Neural cell (in vitro differentiated cells): ENCODE results near the gene HOXA5. TPM values are rescaled to one million over a fixed set of nuclear protein-coding genes. Genes with fewer than 3 reads are reported as not detected.

Experiments used
- H2AFZ ChIP-seq: fragments of 200-600, 300-800 bp; sonication (generic), shearing (Covaris generic); 2 replicates; pipeline ENCODE4 v1.6.0; 2014; ENCODE audit warnings: low read depth, mild to moderate bottlenecking, antibody characterized with exemption, low read length, moderate library complexity
- H3F3A ChIP-seq: fragments of 200-600 bp; shearing (Covaris generic); 2 replicates; pipeline ENCODE4 v1.6.1; 2016; ENCODE audit warnings: mild to moderate bottlenecking, moderate library complexity, mixed read lengths, antibody characterized with exemption, low read length; ENCODE audit not compliant: insufficient read depth, poor library complexity, severe bottlenecking
- H3K27ac ChIP-seq: fragments of 200-600, 300-800 bp; sonication (generic), shearing (Covaris generic); 2 replicates; pipeline ENCODE4 v1.5.1; 2014; ENCODE audit warnings: mild to moderate bottlenecking, low read length, moderate library complexity
- H3K27me3 ChIP-seq: fragments of 300-800, 200-600 bp; sonication (generic), shearing (Covaris generic); 2 replicates; pipeline ENCODE4 v1.6.0; 2014; ENCODE audit warnings: mild to moderate bottlenecking, low read depth, low read length, moderate library complexity; ENCODE audit not compliant: insufficient read depth
- H3K36me3 ChIP-seq: fragments of 300-800, 200-600 bp; sonication (generic), shearing (Covaris generic); 2 replicates; pipeline ENCODE4 v1.5.1; 2014; ENCODE audit warnings: mild to moderate bottlenecking, antibody characterized with exemption, low read length, moderate library complexity; ENCODE audit not compliant: insufficient read depth
- H3K4me2 ChIP-seq: fragments of 300-800, 200-600 bp; sonication (generic), shearing (Covaris generic); 2 replicates; pipeline ENCODE4 v1.6.0; 2014; ENCODE audit warnings: mild to moderate bottlenecking, low read length
- H3K4me3 ChIP-seq: fragments of 300-800, 200-600 bp; sonication (generic), shearing (Covaris generic); 2 replicates; pipeline ENCODE4 v1.5.1; 2014; ENCODE audit warnings: mild to moderate bottlenecking, low read length, moderate library complexity
- H3K79me2 ChIP-seq: fragments of 200-600 bp; shearing (Covaris generic); replicated peaks from 2 replicates; pipeline ENCODE4 v1.6.0; 2014; ENCODE audit warnings: mild to moderate bottlenecking, low read length, moderate library complexity; ENCODE audit not compliant: insufficient read depth
- H3K9ac ChIP-seq: fragments of 300-800, 200-600 bp; sonication (generic), shearing (Covaris generic); 2 replicates; pipeline ENCODE4 v1.6.1; 2016; ENCODE audit warnings: mild to moderate bottlenecking, low read length, mixed read lengths
- H3K9me2 ChIP-seq: fragments of 200-600 bp; shearing (Covaris generic); 2 replicates; pipeline ENCODE4 v1.6.1; 2016; ENCODE audit warnings: mild to moderate bottlenecking, low read length, mixed read lengths; ENCODE audit not compliant: insufficient read depth
- H3K9me3 ChIP-seq: fragments of 200-600, 300-800 bp; sonication (generic), shearing (Covaris generic); 2 replicates; pipeline ENCODE4 v1.6.1; 2016; ENCODE audit warnings: mild to moderate bottlenecking, mixed run types, low read length, moderate library complexity, mixed read lengths
- H4K20me1 ChIP-seq: fragments of 200-600 bp; shearing (Covaris generic); 2 replicates; pipeline ENCODE4 v1.6.1; 2016; ENCODE audit warnings: mild to moderate bottlenecking, mixed run types; ENCODE audit not compliant: insufficient read depth
- EP300 ChIP-seq: fragments of 450-650 bp; conservative IDR thresholded peaks from 2 replicates; pipeline ENCODE4 v1.6.1; 2014; ENCODE audit warnings: antibody characterized with exemption, mild to moderate bottlenecking, moderate library complexity; ENCODE audit not compliant: poor library complexity, severe bottlenecking
- EZH2 ChIP-seq: fragments of 200-600, 300-800 bp; shearing (Covaris generic), sonication (generic); IDR thresholded peaks from 2 replicates; pipeline ENCODE4 v1.6.1; 2014; ENCODE audit warnings: antibody characterized with exemption, low read length, borderline replicate concordance, mild to moderate bottlenecking; ENCODE audit not compliant: insufficient read depth, poor library complexity, severe bottlenecking
- MXI1 ChIP-seq: fragments of 450-650 bp; conservative IDR thresholded peaks from 2 replicates; pipeline ENCODE4 v1.6.1; 2014; ENCODE audit warnings: antibody characterized with exemption, mild to moderate bottlenecking; ENCODE audit not compliant: poor library complexity, severe bottlenecking
- POLR2AphosphoS5 ChIP-seq: IDR thresholded peaks from 2 replicates; pipeline ENCODE4 v1.6.1; 2012
- RAD21 ChIP-seq: fragments of 450-650 bp; conservative IDR thresholded peaks from 2 replicates; pipeline ENCODE4 v1.6.1; 2014; ENCODE audit warnings: antibody characterized with exemption, mild to moderate bottlenecking, moderate library complexity
- SMC3 ChIP-seq: fragments of 450-650 bp; conservative IDR thresholded peaks from 2 replicates; pipeline ENCODE4 v1.6.1; 2014; ENCODE audit warnings: antibody characterized with exemption, mild to moderate bottlenecking, moderate library complexity; ENCODE audit not compliant: poor library complexity
- TAF1 ChIP-seq: IDR thresholded peaks from 2 replicates; pipeline ENCODE4 v1.6.1; 2012; ENCODE audit warnings: low read depth
- polyA plus RNA-seq: library from polyadenylated mRNA; depleted of rRNA; stranded (reverse); fragments of >200 nt; gene quantifications from 2 replicates; pipeline ENCODE4 v1.2.3, GENCODE V29; 2014
- TF ChIP-seq, protein P1 (sequence below): IDR thresholded peaks from 2 replicates; pipeline ENCODE4 v1.6.1; 2012; ENCODE audit warnings: borderline replicate concordance
- TF ChIP-seq, protein P2 (sequence below): fragments of 450-650 bp; IDR thresholded peaks from 2 replicates; pipeline ENCODE4 v1.5.1; 2014; ENCODE audit warnings: antibody characterized with exemption, mild to moderate bottlenecking, moderate library complexity; ENCODE audit not compliant: poor library complexity, severe bottlenecking

HOXA5 gene
- polyA plus RNA-seq, 1 donor from 2014 or later, result not detected

DNA sequence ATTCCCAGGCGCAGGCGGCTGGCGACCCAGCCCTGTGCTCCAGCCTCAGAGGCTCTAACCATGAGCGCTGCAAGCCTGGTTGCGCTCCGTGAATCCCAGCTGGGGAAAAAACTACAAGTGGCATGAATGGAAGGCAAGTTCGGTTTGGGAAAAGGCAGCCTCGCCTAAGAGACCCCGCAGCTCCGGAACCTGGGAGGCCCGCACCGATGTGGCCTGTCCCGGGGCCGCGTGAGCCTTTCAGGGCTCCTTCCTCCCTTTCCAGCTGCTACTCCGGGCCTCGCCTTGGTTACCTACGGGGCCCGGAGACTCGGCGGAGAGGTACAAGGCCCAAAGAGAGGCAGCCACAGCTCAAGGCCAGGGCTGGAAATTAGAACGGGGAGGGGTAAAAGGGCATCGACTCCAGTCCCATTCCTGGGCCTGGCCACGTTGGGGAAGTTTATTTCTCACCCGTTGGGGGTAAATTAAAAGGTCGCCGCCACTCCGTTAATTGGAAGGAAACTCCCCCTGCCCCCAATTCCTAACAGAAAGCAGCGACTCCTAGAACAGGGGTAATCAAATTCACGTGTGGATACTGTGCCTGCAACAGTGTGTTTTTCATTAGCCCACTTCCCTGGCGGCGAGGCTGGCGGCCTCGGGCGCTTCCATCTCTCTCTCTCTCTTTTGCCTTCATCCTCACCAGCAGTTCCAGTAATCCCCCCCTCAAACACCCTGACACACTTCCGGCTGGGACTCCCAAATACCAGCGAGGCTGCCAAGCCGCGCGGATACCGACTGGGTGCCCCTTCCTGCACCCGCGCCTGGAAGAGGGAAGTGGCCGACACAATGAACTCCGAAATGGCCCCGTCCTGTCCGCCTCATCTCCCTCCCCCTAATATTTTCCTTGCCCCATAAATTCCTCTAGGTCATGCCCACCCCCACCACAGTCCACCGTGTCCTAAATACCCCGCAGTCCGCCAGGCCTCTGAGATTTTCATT lies 23.3 kb upstream of the HOXA5 start:
- H2AFZ ChIP-seq, result no peak overlapping the region
- H3F3A ChIP-seq, result no peaks in the 10 kb centered on the region
- no peaks in the 10 kb centered on the region for H3K79me2 ChIP-seq
- TF ChIP-seq POLR2AphosphoS5, result no peak
- no peak for TF ChIP-seq MXI1
- TF ChIP-seq RAD21, result no peak
- TF ChIP-seq EP300, result no peak
- TF ChIP-seq, protein P1, sequence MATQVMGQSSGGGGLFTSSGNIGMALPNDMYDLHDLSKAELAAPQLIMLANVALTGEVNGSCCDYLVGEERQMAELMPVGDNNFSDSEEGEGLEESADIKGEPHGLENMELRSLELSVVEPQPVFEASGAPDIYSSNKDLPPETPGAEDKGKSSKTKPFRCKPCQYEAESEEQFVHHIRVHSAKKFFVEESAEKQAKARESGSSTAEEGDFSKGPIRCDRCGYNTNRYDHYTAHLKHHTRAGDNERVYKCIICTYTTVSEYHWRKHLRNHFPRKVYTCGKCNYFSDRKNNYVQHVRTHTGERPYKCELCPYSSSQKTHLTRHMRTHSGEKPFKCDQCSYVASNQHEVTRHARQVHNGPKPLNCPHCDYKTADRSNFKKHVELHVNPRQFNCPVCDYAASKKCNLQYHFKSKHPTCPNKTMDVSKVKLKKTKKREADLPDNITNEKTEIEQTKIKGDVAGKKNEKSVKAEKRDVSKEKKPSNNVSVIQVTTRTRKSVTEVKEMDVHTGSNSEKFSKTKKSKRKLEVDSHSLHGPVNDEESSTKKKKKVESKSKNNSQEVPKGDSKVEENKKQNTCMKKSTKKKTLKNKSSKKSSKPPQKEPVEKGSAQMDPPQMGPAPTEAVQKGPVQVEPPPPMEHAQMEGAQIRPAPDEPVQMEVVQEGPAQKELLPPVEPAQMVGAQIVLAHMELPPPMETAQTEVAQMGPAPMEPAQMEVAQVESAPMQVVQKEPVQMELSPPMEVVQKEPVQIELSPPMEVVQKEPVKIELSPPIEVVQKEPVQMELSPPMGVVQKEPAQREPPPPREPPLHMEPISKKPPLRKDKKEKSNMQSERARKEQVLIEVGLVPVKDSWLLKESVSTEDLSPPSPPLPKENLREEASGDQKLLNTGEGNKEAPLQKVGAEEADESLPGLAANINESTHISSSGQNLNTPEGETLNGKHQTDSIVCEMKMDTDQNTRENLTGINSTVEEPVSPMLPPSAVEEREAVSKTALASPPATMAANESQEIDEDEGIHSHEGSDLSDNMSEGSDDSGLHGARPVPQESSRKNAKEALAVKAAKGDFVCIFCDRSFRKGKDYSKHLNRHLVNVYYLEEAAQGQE, result no peak
- no peak for TF ChIP-seq SMC3
- no peak for TF ChIP-seq EZH2
- TF ChIP-seq TAF1, result no peak
- no peak overlapping the region for H3K27ac ChIP-seq
- peaks cover 18% of the 10 kb centered on the region for H3K9me3 ChIP-seq
- H3K27me3 ChIP-seq, result peaks cover 100% of the 10 kb centered on the region
- no peak overlapping the region for H3K4me3 ChIP-seq
- H3K4me2 ChIP-seq, result no peak overlapping the region
- no peaks in the 10 kb centered on the region for H3K9me2 ChIP-seq
- H3K9ac ChIP-seq, result no peak overlapping the region
- H3K36me3 ChIP-seq, result no peaks in the 10 kb centered on the region
- H4K20me1 ChIP-seq, result no peaks in the 10 kb centered on the region

DNA sequence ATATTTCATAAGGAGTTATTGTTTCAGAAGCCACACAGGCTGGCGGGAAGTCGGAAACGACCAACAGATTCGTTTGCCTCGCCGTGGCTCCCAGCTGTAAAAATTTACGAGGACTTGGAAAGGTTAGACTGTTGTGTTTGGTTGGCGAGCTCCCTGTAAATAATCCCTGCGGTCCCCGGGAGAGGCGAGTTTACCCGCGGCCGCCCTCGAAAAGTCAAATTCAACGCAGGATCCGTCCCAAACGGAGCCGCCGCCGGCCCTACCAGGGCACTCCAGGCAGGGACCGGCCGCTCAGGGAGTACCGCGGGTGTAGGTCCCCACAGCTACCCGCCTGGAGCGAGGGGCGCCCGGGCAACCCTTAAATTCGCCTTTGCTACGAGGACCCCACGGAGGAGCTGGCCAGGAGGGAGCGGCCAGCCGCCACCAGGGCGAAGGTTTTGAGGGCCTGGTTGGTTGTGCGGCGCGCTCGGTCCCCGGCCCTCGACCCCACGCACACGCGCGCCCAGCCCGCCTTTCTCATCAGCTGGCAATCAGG lies 22.6 kb upstream of the HOXA5 start:
- TF ChIP-seq, protein P1, result no peak
- no peak for TF ChIP-seq SMC3
- no peak for TF ChIP-seq EZH2
- no peak for TF ChIP-seq POLR2AphosphoS5
- no peak for TF ChIP-seq RAD21
- TF ChIP-seq MXI1, result no peak
- TF ChIP-seq, protein P2, sequence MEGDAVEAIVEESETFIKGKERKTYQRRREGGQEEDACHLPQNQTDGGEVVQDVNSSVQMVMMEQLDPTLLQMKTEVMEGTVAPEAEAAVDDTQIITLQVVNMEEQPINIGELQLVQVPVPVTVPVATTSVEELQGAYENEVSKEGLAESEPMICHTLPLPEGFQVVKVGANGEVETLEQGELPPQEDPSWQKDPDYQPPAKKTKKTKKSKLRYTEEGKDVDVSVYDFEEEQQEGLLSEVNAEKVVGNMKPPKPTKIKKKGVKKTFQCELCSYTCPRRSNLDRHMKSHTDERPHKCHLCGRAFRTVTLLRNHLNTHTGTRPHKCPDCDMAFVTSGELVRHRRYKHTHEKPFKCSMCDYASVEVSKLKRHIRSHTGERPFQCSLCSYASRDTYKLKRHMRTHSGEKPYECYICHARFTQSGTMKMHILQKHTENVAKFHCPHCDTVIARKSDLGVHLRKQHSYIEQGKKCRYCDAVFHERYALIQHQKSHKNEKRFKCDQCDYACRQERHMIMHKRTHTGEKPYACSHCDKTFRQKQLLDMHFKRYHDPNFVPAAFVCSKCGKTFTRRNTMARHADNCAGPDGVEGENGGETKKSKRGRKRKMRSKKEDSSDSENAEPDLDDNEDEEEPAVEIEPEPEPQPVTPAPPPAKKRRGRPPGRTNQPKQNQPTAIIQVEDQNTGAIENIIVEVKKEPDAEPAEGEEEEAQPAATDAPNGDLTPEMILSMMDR, result no peak
- TF ChIP-seq TAF1, result no peak
- TF ChIP-seq EP300, result no peak
- Histone ChIP-seq H3K9me2 (no peaks in the 10 kb centered on the region), H2AFZ (no peak overlapping the region), H3K9ac (no peak overlapping the region), H3K4me3 (no peak overlapping the region), H3K79me2 (no peaks in the 10 kb centered on the region), H3K27me3 (peaks cover 100% of the 10 kb centered on the region), H3K36me3 (no peaks in the 10 kb centered on the region), H3K4me2 (no peak overlapping the region), H3K9me3 (peaks cover 18% of the 10 kb centered on the region), H3K27ac (no peak overlapping the region), H4K20me1 (no peaks in the 10 kb centered on the region), H3F3A (no peaks in the 10 kb centered on the region)
